Endothelial cell of hepatic sinusoid (primary cell): ENCODE data around the gene SMIM45.

ENCODE experiments used
- in situ Hi-C: cut with HindIII; loops from 2 replicates; pipeline ENCODE4 v1.10.0; 2017; ENCODE audit warnings: low sequenced_read_pairs

SMIM45 gene

DNA sequence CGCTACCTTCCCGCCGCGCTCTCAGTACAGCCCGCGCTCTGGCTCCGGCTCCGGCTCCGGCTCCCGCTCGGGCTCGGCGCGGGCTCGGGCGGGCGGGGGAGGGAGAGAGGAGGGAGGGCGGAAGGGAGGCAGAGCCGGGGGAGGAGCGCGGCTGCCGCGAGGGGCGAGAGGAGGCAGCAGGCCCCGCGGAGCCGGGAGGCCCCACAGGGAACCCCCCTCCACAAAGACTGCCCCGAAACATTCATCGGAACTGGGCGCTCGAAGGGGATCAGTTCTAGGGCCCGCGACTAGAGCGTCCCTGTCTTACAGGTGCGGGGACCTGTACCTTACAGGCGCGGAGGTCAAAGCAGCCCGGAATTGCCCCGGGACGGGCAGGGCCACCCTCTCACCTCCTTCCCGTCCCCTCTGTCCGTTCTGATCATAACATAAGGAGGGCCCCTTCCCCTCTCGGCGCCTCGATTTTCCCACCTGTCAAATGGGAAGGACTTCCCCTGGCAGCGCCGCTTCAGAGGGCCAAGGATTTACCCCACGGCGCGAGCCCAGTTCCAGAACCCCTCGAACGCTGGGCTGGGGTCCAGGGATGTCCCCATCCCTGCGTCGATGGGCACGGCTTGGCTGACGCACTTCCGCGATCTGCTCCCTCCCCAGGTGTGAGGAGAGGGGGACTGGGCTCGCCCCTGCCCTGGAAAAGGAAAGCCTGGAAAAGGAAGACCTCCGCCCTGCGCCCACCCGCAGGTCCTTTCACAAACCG is 36.7 kb upstream of the SMIM45 start, which contains the start of gene SHISA8:
SHISA8 (minus strand) TSS at position 40 of the 751 bp plus-strand sequence. CDS start 407 bp downstream, outside the sequence.
- in situ Hi-C loops, result no loop called here

DNA sequence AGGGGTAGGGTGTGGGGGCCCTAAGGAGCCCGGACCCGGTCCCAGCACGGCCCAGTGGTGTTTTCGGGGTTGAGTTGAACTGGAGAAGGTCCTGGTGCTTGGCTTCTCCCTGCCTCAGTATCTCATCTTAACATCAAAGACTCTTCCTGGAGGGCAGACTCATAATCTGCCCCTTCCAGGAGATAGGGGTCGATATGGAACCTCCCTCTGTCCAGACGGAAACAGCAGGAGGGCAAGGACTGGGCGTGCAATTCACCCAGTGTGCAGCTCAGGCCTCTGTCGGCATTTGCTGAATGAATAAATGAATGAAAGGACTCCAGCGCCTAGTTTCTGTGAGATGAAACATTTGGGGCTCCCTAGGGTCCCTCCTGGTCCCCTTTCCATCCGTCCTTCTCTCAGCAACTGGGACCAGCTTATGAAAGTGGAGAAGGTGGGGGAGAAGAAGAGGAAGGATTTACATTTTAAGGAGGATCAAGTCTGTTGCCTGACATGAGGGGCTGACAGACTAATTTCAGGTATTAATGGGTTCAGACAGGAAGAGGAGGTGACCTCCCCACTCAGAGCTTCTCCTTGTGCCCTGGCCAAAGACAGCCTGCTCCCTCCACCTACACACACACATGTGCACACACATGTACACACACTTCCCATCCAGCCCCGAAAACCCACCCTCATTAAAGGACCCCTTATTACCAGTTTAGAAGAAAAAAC is 36.0 kb upstream of the SMIM45 start:
- in situ Hi-C loops, result no loop called here

- in situ Hi-C loops, result no loop called here
These were observed 35.1 kb upstream of the SMIM45 start for GRCh38 chr22:41916745-41917358.

GRCh38 chr22:41917375-41917902 is 34.5 kb upstream of the SMIM45 start:
- in situ Hi-C loops, result no loop called here

DNA sequence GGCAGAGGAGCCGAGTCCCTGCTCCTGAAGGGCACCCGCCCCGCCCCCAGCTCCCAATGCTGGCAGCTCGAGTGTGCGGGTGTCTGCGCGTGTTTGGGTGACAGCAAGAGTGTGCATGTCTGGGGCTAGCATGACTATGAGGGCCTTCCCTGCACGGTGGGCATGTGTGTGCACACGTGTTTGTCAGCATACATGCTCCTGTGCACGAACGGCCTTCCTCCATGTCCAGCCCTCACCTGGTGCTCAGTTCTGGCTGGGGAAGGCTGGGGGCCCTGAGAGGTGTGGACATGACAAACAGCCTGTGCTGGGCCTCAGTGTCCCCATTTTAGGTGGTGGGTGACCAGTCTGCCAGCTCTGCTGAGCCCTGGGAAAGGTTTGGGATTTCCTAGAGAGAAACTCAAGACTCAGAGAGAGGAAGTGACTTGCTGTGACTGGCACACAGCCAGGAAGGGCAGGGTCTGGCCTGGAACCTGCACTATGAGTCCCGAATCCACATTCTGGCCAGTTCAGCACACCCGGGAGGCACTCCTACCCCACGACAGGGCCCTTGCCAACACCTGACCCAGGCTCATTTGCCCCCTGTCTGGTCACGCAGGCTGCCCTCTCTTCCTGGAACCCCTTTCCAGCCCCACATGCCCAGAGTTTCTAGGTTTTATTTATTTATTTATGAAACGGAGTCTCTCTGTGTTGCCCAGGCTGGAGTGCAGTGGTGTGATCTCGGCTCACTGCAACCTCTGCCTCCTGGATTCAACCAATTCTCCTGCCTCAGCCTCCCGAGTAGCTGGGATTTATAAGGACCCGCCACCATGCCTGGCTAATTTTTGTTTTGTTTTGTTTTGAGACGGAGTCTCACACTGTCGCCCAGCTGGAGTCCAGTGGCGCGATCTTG is 33.8 kb upstream of the SMIM45 start:
- in situ Hi-C loops, result no loop called here

DNA sequence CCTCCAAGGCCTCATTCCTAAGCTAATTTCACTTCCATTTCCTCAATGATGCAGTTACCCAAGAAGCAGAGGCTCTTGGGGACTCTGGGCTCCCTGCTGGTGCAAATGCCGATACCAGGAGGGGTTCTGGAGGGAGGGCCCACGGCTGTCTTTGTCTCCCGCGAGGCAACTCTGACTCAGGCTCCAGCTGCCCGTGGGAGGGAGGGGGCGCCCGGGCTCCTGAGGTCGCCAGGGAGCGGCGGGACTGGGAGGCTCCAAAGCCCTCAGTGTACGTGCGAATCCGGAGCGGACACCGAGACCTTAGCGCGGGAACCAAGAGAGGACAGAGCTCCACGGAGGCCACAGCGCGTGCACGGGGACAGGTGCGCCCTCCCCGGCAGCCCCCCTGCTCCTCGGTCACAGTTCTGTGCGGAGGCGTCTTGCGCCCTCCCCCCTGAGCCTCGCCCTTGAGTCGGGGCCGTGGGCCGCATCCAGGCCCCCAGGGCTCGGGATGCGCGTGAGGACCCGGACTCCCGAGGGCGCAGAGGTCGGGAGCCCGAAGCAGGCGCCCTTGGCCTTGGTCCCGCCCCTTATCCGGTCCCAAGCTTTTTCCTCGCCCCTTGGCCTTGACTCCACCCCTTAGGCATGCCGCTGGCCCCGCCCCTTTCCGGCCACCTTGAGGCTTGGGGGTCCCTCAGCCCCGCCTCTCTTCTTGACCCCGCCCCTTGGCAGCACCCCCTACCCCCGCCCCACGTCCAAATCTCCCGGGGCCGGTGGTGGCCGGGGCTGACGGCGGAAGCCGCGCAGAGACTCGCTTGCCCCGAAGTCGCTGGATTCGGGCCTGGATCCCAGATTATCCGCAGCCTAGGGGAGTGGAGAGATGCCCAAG is 32.4 kb upstream of the SMIM45 start:
- in situ Hi-C loops, result no loop called here

GRCh38 chr22:41920271-41920976 is 31.5 kb upstream of the SMIM45 start:
- in situ Hi-C loops, result no loop called here

DNA sequence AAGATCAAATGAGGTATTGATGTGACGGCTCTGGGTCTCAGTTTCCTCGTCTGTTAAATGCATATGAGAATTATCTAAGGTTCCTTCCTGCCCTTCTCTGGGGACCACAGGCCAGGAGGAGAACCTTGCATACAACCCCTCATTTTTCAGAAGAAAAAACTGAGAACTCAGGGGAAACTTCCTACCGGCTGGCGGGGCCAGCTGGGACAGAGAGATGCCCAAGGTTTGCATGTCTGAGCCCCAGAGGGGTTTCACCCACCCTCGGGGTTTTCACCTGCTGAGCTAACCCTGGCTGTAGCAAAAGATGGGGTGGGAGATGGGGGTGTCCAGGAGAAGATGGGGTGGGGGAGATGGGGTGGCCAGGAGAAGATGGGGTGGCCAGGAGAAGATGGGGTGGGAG is 29.6 kb upstream of the SMIM45 start:
- in situ Hi-C loops, result no loop called here

DNA sequence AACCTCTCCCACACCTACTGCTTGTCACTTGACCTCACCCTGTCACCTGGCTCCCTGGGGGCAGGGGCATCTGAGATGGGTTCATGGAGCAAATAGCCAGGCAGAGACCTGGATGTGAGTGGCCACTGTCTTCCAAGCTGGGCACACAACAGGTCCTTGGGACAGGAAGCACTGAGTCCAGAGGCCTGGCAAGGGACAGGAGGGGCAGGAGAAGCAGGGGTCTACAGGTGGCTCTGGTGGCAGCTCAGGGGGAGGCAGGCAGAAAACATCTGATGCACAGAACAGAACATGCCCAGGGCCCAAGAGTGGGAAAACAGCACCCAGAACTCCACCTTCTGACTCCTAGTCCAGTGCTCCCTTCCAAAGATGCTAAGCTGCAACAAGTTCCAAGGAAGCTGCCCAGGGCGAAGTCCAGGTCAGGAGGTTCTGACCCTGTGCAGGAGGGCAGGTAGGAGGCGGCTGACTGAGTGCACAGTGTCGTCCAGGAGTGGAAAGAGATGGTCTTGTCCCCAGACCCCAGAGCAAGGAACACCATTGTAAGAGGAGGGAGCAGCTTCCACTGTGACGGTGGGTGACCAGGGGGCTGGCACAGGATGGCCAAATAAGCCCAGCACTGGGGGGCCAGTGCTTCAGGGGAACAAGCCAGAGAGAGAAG is 28.9 kb upstream of the SMIM45 start:
- in situ Hi-C loops, result no loop called here

- in situ Hi-C loops, result no loop called here
These were observed 28.2 kb upstream of the SMIM45 start for GRCh38 chr22:41923595-41924276.

- in situ Hi-C loops, result no loop called here
These were observed 26.0 kb upstream of the SMIM45 start for GRCh38 chr22:41925783-41926460.

DNA sequence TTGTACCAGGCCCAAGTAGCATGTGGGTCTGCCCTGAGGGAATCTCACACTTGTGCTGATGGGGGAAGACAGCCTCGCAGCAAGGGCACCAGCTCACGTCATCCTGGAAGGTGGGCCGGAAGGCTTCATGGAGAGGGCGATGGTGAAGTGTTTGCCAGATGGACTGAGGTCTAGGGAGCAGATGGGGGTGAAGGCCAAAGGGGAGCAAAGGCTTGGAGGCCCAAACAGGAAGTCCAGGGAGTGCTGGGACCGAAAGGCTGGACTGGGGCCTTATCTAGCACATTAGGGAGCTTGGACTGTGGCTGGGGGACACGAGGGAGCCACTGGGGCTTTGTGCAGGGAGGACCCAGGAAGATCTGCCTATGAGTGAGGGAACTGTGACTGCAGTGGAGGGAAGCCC is 24.1 kb upstream of the SMIM45 start:
- in situ Hi-C loops, result no loop called here

- in situ Hi-C loops, result no loop called here
These were observed 23.1 kb upstream of the SMIM45 start for GRCh38 chr22:41928593-41929417.

DNA sequence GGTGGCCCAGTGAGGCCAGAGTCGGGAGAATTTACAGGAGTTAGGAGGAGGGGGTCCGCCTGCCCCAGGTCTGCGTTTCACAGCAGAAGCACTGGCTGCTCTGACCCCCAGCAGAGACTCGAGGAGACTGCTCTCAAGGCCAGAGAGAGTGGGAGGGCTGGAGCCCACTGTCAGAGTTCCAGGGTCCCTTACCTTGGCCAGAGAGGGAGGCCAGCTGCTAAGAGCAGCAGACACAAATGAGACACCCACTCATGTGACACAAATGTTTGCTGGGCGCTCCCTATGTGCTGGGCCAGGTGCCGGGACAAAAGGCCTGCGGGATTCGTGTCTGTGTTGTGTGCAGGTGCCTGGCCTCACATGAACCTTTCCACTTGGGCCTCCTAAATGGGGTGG is 22.5 kb upstream of the SMIM45 start:
- in situ Hi-C loops, result no loop called here

DNA sequence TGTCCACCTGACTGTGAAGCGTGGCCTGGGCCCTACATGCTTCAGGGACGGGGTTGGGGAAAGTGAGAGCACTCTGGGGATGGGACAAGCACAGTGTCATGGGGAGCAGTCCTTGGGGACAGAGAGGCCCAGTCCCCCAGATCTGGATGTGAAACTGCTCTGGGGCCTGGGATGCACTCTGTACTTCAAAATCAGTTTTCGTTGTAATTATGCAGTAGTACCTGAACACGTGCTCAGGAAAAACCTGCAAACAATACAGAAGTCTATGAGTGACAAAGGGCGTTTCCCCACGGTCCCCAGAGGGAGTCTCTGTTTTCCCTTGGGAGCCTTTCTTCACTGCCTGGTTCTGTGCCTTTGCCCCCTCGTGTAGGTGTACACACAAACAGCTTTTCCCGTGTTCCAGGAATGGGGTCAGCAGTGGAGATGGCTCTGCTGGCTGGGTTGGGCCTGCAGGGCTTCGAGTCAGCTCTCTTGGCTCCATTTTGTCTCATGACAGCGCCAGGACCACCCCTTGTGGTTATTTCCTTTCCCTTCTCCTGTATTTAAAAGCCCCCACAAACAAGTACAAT is 20.2 kb upstream of the SMIM45 start:
- in situ Hi-C loops, result loop anchor here (5.0 kb wide), 1 partner anchor 189 kb away; no protein-coding TSS in a partner anchor

- in situ Hi-C loops, result loop anchor here (5.0 kb wide), 1 partner anchor 190 kb away; no protein-coding TSS in a partner anchor
These were observed 19.6 kb upstream of the SMIM45 start for GRCh38 chr22:41932353-41932752.
